PC-9 (cell line): ENCODE results near the gene SHCBP1L. TPM values are rescaled to one million over a fixed set of nuclear protein-coding genes. Genes with fewer than 3 reads are reported as not detected.

Source experiments
- BruUV-seq: library from RNA; stranded (reverse); fragments of 400-500 nt; replicated peaks from 2 replicates; lab custom pipeline; 2021; lab: Mats Ljungman, UMichigan
- CTCF ChIA-PET: fragments of 300-600 bp; sonication (Branson Sonifier 250); formaldehyde crosslinking; loops from one replicate; lab custom pipeline; 2022; ENCODE audit warnings: antibody characterized with exemption; lab: Charles Lee
- POLR2A ChIA-PET: fragments of 300-600 bp; sonication (Branson Sonifier 250); formaldehyde crosslinking; loops from one replicate; lab custom pipeline; 2022; ENCODE audit warnings: antibody characterized with exemption; ENCODE audit not compliant: unreplicated experiment; lab: Charles Lee
- DNase-seq, 2 experiments: peaks; one replicate each; pipeline versions ENCODE4 v3.0.0 to v3.0.0-alpha.2; 2015 to 2022; ENCODE audit warnings: mixed read lengths in 1 of 2
- H2AFZ ChIP-seq: fragments of 200-600 bp; sonication (generic); 2 replicates; pipeline ENCODE4 v1.8.1; 2017; ENCODE audit warnings: antibody characterized with exemption
- H3F3A ChIP-seq: fragments of 200-600 bp; sonication (generic); 2 replicates; pipeline ENCODE4 v1.8.1; 2017; ENCODE audit warnings: antibody characterized with exemption, mild to moderate bottlenecking, low read depth; ENCODE audit not compliant: insufficient read depth
- H3K27ac ChIP-seq: fragments of 200-600 bp; sonication (generic); 2 replicates; pipeline ENCODE4 v1.6.1; 2016; ENCODE audit warnings: mixed run types
- H3K27me3 ChIP-seq: fragments of 200-600 bp; sonication (generic); 2 replicates; pipeline ENCODE4 v1.6.1; 2016; ENCODE audit warnings: low read depth, mixed run types; ENCODE audit not compliant: insufficient read depth
- H3K36me3 ChIP-seq: fragments of 200-600 bp; sonication (generic); 2 replicates; pipeline ENCODE4 v1.6.1; 2016; ENCODE audit warnings: low read depth, mixed run types
- H3K4me1 ChIP-seq: fragments of 200-600 bp; sonication (generic); replicated peaks from 2 replicates; pipeline ENCODE4 v1.6.1; 2016; ENCODE audit warnings: mixed run types; ENCODE audit not compliant: insufficient read depth
- H3K4me2 ChIP-seq: fragments of 200-600 bp; sonication (generic); 2 replicates; pipeline ENCODE4 v1.6.1; 2017; ENCODE audit warnings: mixed run types
- H3K4me3 ChIP-seq: fragments of 200-600 bp; sonication (generic); 2 replicates; pipeline ENCODE4 v1.6.1; 2016; ENCODE audit warnings: mixed run types
- H3K79me2 ChIP-seq: fragments of 200-600 bp; sonication (generic); 2 replicates; pipeline ENCODE4 v1.6.1; 2017; ENCODE audit warnings: low read depth, mixed run types
- H3K9me2 ChIP-seq: fragments of 200-600 bp; sonication (generic); 2 replicates; pipeline ENCODE4 v1.8.1; 2017; ENCODE audit warnings: mild to moderate bottlenecking; ENCODE audit not compliant: insufficient read depth
- H3K9me3 ChIP-seq: fragments of 200-600 bp; sonication (generic); 2 replicates; pipeline ENCODE4 v1.8.1; 2016; ENCODE audit warnings: low read depth; ENCODE audit not compliant: insufficient read depth
- H4K20me1 ChIP-seq: fragments of 200-600 bp; sonication (generic); 2 replicates; pipeline ENCODE4 v1.8.1; 2017; ENCODE audit not compliant: insufficient read depth
- EZH2 ChIP-seq: fragments of 200-600 bp; sonication (generic); IDR thresholded peaks from 2 replicates; pipeline ENCODE4 v1.8.0; 2017; ENCODE audit warnings: antibody characterized with exemption, low read depth
- intact Hi-C: fragments of 100-400 bp; cut with micrococcal nuclease; formaldehyde crosslinking; loops from one replicate; pipeline ENCODE4 v1.10.0; 2022; ENCODE audit not compliant: unreplicated experiment
- total RNA-seq: library from RNA; stranded (reverse); gene quantifications from 2 replicates; pipeline ENCODE4 v1.2.3, GENCODE V29; 2021
- TF ChIP-seq, protein P1 (sequence below): fragments of 200-600 bp; sonication (generic); conservative IDR thresholded peaks from 2 replicates; pipeline ENCODE4 v1.6.1; 2017; ENCODE audit warnings: mixed run types, antibody characterized with exemption, mild to moderate bottlenecking, moderate library complexity

Gene SHCBP1L
- total RNA-seq, 1 experiment from 2014 or later: not detected

DNA sequence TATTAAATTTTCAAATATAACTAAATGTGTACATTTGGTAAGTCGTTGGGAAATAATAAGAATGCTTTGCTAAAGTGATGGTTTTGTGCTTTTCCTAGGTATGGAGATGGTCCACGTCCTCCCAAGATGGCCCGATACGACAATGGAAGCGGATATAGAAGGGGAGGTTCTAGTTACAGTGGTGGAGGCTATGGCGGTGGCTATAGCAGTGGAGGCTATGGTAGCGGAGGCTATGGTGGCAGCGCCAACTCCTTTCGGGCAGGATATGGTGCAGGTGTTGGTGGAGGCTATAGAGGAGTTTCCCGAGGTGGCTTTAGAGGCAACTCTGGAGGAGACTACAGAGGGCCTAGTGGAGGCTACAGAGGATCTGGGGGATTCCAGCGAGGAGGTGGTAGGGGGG lies 66.0 kb downstream of the SHCBP1L start:
- Histone ChIP-seq H3K79me2 (no peaks in the 10 kb centered on the region), H2AFZ (no peak overlapping the region), H3K4me2 (no peak overlapping the region), H3K27me3 (no peaks in the 10 kb centered on the region), H3K36me3 (peaks cover 41% of the 10 kb centered on the region), H3K27ac (no peak overlapping the region), H3K9me3 (no peaks in the 10 kb centered on the region), H3F3A (peaks cover 77% of the 10 kb centered on the region), H3K9me2 (no peaks in the 10 kb centered on the region), H3K4me3 (no peak overlapping the region), H4K20me1 (peaks cover 22% of the 10 kb centered on the region), H3K4me1 (no peaks in the 10 kb centered on the region)
- CTCF ChIA-PET: no interaction called here
- DNase-seq: no peak
- intact Hi-C loops: loop anchor here (5.0 to 10.0 kb wide), 2 partner anchors 70 to 138 kb away; partner anchors contain the start of gene LAMC1
- TSS peak; percentile 35 for BruUV-seq
- POLR2A ChIA-PET: no interaction called here
- TF ChIP-seq, protein P1, sequence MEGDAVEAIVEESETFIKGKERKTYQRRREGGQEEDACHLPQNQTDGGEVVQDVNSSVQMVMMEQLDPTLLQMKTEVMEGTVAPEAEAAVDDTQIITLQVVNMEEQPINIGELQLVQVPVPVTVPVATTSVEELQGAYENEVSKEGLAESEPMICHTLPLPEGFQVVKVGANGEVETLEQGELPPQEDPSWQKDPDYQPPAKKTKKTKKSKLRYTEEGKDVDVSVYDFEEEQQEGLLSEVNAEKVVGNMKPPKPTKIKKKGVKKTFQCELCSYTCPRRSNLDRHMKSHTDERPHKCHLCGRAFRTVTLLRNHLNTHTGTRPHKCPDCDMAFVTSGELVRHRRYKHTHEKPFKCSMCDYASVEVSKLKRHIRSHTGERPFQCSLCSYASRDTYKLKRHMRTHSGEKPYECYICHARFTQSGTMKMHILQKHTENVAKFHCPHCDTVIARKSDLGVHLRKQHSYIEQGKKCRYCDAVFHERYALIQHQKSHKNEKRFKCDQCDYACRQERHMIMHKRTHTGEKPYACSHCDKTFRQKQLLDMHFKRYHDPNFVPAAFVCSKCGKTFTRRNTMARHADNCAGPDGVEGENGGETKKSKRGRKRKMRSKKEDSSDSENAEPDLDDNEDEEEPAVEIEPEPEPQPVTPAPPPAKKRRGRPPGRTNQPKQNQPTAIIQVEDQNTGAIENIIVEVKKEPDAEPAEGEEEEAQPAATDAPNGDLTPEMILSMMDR: no peak
- TF ChIP-seq EZH2: no peak

DNA sequence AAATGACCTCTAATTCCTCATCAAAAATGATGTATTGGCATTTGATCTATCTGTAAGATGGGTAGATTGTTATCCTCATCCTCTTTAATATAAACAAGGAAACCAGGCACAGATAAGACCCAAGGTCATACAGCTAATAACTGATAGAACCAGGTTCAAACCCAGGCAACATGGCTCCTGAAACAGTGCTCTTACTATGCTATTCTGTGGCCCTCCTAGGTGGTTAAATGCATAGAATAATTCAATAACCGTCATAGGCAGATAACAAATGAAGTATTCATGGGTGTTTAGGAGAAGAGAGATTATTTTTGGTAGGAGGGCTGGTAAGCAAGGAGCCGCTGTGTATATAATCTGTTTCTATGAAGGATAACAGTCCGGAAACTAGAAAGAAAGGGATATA lies 67.4 kb downstream of the SHCBP1L start:
- Histone ChIP-seq H3K27me3 (no peaks in the 10 kb centered on the region), H3K9me3 (no peaks in the 10 kb centered on the region), H3K4me3 (no peak overlapping the region), H3K27ac (no peak overlapping the region), H3F3A (peaks cover 74% of the 10 kb centered on the region), H4K20me1 (peaks cover 30% of the 10 kb centered on the region), H2AFZ (no peak overlapping the region), H3K36me3 (peaks cover 54% of the 10 kb centered on the region), H3K4me1 (no peaks in the 10 kb centered on the region), H3K4me2 (no peak overlapping the region), H3K9me2 (no peaks in the 10 kb centered on the region), H3K79me2 (no peaks in the 10 kb centered on the region)
- intact Hi-C loops: loop anchor here (5.0 to 10.0 kb wide), 2 partner anchors 72 to 139 kb away; partner anchors contain the start of gene LAMC1
- no peak for TF ChIP-seq EZH2
- TF ChIP-seq, protein P1: no peak
- CTCF ChIA-PET: no interaction called here
- POLR2A ChIA-PET: no interaction called here
- DNase-seq: no peak
- BruUV-seq: no TSS peak

DNA sequence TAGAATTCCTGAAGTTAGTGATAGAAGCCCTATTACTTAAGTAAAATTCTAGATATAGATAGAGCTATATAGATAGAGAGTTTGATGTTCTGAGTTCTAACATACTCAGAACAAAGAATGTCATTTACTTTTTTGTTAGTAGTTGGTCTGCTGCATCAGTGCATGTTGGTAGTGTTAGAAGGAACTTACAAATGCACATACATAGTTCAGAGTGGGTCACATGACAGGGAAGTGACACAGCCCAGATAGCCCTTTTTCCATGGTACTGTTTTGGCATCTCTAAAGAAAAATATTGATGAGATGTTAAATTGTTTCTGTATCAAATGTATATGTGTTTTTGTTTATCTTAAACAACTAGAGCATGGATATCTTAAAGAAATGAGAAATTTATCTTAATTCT lies 68.1 kb downstream of the SHCBP1L start:
- Histone ChIP-seq H4K20me1 (peaks cover 30% of the 10 kb centered on the region), H3K4me2 (no peak overlapping the region), H3K9me3 (no peaks in the 10 kb centered on the region), H3K9me2 (no peaks in the 10 kb centered on the region), H3F3A (peaks cover 72% of the 10 kb centered on the region), H3K4me3 (no peak overlapping the region), H2AFZ (no peak overlapping the region), H3K27ac (no peak overlapping the region), H3K79me2 (no peaks in the 10 kb centered on the region), H3K27me3 (no peaks in the 10 kb centered on the region), H3K4me1 (no peaks in the 10 kb centered on the region), H3K36me3 (peaks cover 61% of the 10 kb centered on the region)
- POLR2A ChIA-PET: interaction anchor here (0.6 kb wide), 1 partner anchor 203 kb away, joined by 3 read pairs; no protein-coding TSS in a partner anchor
- CTCF ChIA-PET: no interaction called here
- TF ChIP-seq EZH2: no peak
- TF ChIP-seq, protein P1: no peak
- intact Hi-C loops: loop anchor here (5.0 to 10.0 kb wide), 3 partner anchors 38 to 140 kb away; partner anchors contain the start of gene LAMC1
- no peak for DNase-seq
- BruUV-seq: no TSS peak
